ENCODE data around the gene RNF26. TPM values are rescaled to one million over a fixed set of nuclear protein-coding genes. Genes with fewer than 3 reads are reported as not detected.

RNF26 gene
- total RNA-seq, 1 donor from 2014 or later: 27.9 TPM

DNA sequence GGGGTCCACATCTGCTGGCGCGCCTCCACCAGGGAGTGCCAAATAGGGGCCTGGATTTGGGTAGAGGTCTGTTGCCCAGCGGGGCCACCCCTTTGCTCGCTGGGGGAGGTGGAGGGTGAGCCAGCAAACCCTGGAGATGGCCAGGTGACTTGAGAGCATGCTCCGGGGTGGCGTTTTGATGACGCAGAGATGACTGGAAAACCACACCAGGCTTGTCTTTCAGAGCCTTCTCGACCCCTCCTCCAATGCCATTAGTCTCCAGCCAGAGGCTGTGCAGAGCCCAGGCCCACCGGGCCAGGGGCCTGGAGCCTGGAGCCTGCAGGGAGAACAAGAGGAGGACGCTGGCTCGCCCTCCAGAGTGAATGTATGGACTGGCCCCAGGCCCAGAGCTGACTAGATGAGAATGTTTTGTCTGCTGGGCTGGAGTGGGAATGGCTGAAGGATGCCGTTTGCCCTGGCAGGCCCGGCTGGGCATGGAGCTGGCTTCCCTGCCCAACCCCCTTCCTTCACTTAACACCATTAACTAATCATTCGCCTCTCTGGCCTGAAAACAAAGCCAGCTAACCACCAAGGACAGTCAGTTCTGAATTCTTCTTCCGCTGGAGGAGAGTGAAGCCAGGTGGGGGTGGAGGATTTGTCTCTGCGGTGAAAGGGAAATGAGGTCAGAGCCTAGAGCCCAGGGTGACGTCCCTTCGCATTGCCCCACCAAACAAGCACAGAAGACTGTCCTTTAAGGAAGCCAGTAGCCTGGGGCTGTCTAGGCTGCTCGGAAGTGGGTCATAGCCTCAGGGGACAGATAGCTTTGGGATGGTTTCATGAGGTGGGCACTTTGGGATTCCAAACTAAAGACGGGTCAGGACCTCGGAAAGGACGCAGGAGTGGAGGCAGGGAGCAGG, 15.8 kb upstream of the RNF26 start:
- DNase-seq (ENCODE audit: low spot score): no peak
- H3K4me1 Mint-ChIP-seq (ENCODE audit: low read depth): peaks cover 25% of the 10 kb centered on the region
- no peaks in the 10 kb centered on the region for H3K9me3 Mint-ChIP-seq
- H3K4me3 Mint-ChIP-seq: peak overlapping the region; percentile 60
- intact Hi-C loops (cut with micrococcal nuclease): no loop called here
- no peaks in the 10 kb centered on the region for H3K36me3 Mint-ChIP-seq (ENCODE audit: low read depth)
- H3K27ac Mint-ChIP-seq: peak overlapping the region; percentile 79
- H3K27me3 Mint-ChIP-seq (ENCODE audit: insufficient read depth): peaks cover 31% of the 10 kb centered on the region

DNA sequence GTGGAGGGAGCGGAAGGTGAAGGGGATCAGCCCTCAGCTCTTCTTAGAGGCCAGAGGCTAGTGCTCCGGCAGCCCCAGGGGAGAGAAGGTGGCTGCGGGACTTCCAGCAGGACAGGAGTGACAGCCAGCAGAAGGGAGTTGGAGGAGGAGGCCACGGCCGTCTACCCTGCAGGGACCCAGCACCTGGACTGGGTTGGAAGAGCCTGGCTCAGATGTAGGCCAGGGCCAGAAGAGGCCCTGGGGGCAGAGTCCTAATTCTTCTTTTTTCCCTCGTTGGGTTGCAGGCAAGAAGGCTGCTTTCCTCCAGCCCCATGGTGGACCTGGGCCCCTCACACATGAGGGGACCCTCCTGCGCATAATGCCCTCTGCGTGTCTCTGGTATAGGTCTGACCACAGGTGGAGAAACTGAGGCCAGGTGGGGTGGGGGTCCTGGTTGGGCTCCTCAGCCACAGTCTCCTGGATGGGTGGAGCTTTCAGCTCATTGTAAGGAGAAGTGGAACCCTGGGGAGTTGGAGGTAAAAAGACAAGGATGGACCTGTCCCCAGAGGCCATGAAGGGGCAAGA, 15.1 kb upstream of the RNF26 start:
- H3K9me3 Mint-ChIP-seq: no peaks in the 10 kb centered on the region
- H3K4me3 Mint-ChIP-seq: peak overlapping the region; percentile 84
- DNase-seq (ENCODE audit: low spot score): no peak

DNA sequence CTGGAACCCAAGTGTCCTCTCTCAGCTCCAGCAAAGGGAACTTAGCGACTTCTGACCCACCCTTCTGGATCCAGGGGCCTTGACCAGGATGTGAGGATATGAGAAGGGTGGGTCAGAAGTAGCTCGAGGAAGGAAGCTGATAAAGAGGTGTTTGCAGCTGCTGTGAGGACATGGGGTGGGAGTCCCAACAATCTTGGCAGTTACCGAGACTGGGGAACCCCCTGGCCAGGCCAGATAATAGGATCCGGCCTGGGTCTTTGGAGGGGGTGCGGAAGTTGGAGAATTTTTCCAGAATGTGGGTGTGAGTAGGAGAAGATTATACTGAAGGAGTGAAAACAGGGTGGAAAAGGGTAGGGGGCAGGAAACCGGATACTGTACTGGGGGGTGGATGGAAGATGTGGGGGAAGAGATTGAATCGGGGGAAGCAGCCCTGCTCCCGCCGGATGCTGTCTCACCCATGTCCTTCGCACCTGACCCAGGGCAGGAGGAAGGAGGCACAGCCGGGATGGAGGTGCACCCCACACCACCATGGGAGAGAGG, 14.6 kb upstream of the RNF26 start:
- H3K27ac Mint-ChIP-seq: peak overlapping the region; percentile 79
- intact Hi-C loops (cut with micrococcal nuclease): loop anchor here (5.0 kb wide), 1 partner anchor 222 kb away; a partner anchor contains a TSS
- no peak for DNase-seq (ENCODE audit: low spot score)
- no peaks in the 10 kb centered on the region for H3K36me3 Mint-ChIP-seq (ENCODE audit: low read depth)
- peaks cover 28% of the 10 kb centered on the region for H3K27me3 Mint-ChIP-seq (ENCODE audit: insufficient read depth)
- no peaks in the 10 kb centered on the region for H3K9me3 Mint-ChIP-seq
- peaks cover 29% of the 10 kb centered on the region for H3K4me1 Mint-ChIP-seq (ENCODE audit: low read depth)
- H3K4me3 Mint-ChIP-seq: peak overlapping the region; percentile 84

More for the DNA sequence above, 15.1 kb upstream of the RNF26 start:
- peak overlapping the region; percentile 79 for H3K27ac Mint-ChIP-seq
- H3K27me3 Mint-ChIP-seq (ENCODE audit: insufficient read depth): peaks cover 28% of the 10 kb centered on the region
- peaks cover 29% of the 10 kb centered on the region for H3K4me1 Mint-ChIP-seq (ENCODE audit: low read depth)
- no peaks in the 10 kb centered on the region for H3K36me3 Mint-ChIP-seq (ENCODE audit: low read depth)
- intact Hi-C loops (cut with micrococcal nuclease): no loop called here

DNA sequence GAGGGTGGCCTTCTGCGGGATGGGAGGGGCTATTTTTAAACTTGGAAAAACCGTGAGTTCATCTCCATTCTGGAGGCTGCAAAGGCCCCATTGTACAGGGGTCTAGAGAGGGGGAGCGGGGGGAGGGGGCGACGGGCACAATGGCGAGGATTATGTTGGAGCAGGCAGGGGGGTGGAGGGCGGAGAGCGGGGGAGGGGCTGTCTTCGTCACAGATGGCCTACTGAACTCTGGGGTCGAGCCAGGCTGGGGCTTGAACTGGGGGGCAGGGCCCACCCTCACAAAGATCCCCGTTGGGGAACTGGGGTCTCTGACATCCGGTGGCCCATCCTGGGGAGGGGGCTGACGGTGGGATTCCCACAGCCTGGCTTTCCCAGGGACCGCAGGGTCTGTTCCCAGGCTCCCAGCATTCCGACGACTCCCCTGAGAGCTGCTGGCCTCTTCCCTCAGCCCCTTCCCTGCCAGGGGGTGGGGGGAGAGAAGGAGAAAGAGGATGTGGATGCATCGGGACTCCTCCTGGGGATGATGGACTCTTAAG, 14.0 kb upstream of the RNF26 start:
- Mint-ChIP-seq H3K4me3 (peak overlapping the region; percentile 84), H3K4me1 (ENCODE audit: low read depth) (peaks cover 29% of the 10 kb centered on the region), H3K27ac (no peak overlapping the region), H3K9me3 (no peaks in the 10 kb centered on the region), H3K27me3 (ENCODE audit: insufficient read depth) (peaks cover 27% of the 10 kb centered on the region), H3K36me3 (ENCODE audit: low read depth) (no peaks in the 10 kb centered on the region)
- no peak for DNase-seq (ENCODE audit: low spot score)
- intact Hi-C loops (cut with micrococcal nuclease): loop anchor here (5.0 kb wide), 1 partner anchor 223 kb away; a partner anchor contains a TSS

DNA sequence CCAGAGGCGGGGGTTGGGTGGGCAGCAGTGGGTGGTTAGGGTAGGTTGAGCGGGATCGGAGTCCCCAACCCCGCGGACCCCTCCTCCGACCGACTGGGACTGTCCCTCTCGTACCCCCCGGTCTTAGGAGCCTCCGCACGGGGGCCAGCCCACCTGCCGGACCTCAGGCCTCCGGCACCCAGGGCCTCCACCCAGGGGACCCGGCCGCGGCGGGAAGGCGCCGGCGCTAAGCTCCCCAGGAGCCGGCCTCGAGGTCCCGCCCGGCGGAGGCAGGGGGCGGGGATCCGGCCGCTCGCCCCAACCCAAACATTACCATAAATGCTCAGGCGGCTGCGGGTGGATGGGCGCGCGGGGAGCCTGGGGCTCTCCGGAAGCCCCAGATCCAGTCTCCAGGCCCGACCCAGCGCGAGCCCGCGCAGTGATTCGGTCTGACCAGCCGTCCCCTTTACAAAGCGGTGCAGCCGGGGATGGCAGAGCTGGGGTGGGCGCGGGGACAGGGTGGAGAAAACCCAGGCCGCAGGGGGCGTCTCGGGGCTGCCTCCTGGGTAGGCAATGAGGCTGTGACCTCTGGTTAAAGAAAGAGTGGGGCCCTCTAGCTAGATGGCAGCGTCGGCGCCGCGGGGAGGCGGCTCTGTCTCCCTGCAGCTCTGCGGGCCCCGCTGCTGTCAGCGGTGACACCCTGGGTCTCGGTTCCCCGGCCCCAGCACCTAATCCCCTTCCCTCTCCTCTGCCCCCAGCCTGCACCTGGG, 13.4 kb upstream of the RNF26 start:
- DNase-seq (ENCODE audit: low spot score): peak; percentile 63
- Mint-ChIP-seq H3K4me3 (peak overlapping the region; percentile 80), H3K27me3 (ENCODE audit: insufficient read depth) (peaks cover 21% of the 10 kb centered on the region), H3K9me3 (no peaks in the 10 kb centered on the region), H3K27ac (peak overlapping the region; percentile 81), H3K4me1 (ENCODE audit: low read depth) (peaks cover 29% of the 10 kb centered on the region), H3K36me3 (ENCODE audit: low read depth) (no peaks in the 10 kb centered on the region)
- intact Hi-C loops (cut with micrococcal nuclease): loop anchor here (1.0 to 5.0 kb wide), 7 partner anchors 13 to 224 kb away; partner anchors contain the start of genes NLRX1 and RNF26

DNA sequence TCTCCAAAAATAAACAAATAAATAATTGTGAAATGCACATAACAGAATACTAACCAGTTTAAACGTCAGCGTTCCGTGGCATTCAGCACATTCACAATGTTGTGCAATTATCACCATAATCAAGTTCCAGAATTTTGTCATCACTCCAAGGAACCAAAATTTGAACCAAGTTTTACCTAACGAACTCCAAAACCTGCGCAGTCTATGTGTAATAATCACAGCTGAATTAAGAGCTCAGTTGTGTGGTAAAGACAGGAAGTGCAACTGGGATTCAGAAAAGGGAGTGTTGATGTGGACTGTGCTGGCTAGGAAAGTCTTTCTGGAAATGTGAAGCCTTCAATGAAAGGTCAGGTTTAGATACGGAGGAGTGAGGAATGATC, 12.0 kb upstream of the RNF26 start:
- no peak for DNase-seq (ENCODE audit: low spot score)
- H3K4me3 Mint-ChIP-seq: no peak overlapping the region
- H3K9me3 Mint-ChIP-seq: no peaks in the 10 kb centered on the region
- H3K27me3 Mint-ChIP-seq (ENCODE audit: insufficient read depth): peaks cover 19% of the 10 kb centered on the region
- H3K27ac Mint-ChIP-seq: no peak overlapping the region
- H3K36me3 Mint-ChIP-seq (ENCODE audit: low read depth): no peaks in the 10 kb centered on the region
- peaks cover 29% of the 10 kb centered on the region for H3K4me1 Mint-ChIP-seq (ENCODE audit: low read depth)
- intact Hi-C loops (cut with micrococcal nuclease): loop anchor here (2.0 to 5.0 kb wide), 2 partner anchors 225 to 256 kb away; partner anchors contain the start of gene VPS11

DNA sequence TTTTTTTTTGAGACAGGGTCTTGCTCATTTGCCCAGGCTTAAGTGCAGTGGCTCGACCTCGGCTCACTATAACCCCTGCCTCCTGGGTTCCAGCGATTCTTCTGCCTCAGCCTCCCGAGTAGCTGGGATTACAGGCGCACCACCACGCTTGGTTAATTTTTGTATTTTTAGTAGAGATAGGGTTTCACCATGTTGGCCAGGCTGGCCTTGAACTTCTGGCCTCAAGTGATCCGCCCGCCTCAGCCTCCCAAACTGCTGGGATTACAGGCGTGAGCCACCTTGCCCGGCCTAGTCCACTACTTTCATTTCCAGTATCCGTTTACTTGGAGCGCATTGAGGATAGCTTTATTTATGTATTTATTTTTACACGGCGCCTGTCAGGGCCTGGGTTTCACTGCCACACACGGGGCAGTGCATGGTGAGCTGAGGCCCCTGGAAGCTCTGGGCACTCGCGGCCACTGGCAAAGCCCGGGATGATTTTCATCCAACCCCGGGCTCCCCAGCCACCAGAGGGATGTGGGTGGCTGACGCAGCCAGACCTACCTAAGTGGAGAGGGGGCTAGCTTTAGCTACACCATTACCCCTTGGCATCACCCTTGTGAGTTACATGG, 11.3 kb upstream of the RNF26 start:
- H3K4me1 Mint-ChIP-seq (ENCODE audit: low read depth): peaks cover 29% of the 10 kb centered on the region
- no peak overlapping the region for H3K4me3 Mint-ChIP-seq
- intact Hi-C loops (cut with micrococcal nuclease): loop anchor here (1.0 to 5.0 kb wide), 5 partner anchors 39 to 256 kb away; partner anchors contain the start of genes CBL and VPS11

DNA sequence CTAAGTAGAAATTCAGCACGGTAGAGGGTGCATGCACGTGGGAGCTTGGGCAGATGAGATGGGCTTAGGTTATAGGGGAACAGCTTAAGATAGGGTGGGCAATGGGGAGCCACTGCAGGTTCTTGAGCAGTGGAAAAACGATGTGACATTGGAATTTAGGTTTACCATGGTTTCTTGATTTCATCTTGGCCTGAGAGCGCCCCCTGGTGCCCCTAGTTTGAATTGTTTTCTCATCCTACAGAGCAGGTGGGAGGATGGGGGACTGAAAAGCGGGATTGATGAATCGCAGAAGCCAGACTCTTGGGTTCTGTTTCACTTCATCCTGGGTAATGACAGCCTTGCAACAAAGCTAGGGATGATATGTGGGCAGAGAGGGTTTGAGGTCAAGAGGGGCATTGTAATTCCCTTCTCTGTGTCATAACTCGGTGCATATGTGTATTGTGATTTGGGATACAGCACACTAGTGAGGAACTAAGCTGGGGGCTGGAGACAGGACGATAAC, 10.7 kb upstream of the RNF26 start:
- Mint-ChIP-seq H3K9me3 (no peaks in the 10 kb centered on the region), H3K27me3 (ENCODE audit: insufficient read depth) (peaks cover 13% of the 10 kb centered on the region), H3K36me3 (ENCODE audit: low read depth) (no peaks in the 10 kb centered on the region), H3K4me3 (no peak overlapping the region), H3K4me1 (ENCODE audit: low read depth) (peaks cover 27% of the 10 kb centered on the region), H3K27ac (no peak overlapping the region)
- peak; percentile 64 for DNase-seq (ENCODE audit: low spot score)
- intact Hi-C loops (cut with micrococcal nuclease): loop anchor here (1.0 to 5.0 kb wide), 5 partner anchors 39 to 257 kb away; partner anchors contain the start of genes CBL and VPS11

More for the DNA sequence above, 11.3 kb upstream of the RNF26 start:
- H3K36me3 Mint-ChIP-seq (ENCODE audit: low read depth): no peaks in the 10 kb centered on the region
- no peaks in the 10 kb centered on the region for H3K9me3 Mint-ChIP-seq
- peaks cover 13% of the 10 kb centered on the region for H3K27me3 Mint-ChIP-seq (ENCODE audit: insufficient read depth)
- no peak overlapping the region for H3K27ac Mint-ChIP-seq
- no peak for DNase-seq (ENCODE audit: low spot score)

DNA sequence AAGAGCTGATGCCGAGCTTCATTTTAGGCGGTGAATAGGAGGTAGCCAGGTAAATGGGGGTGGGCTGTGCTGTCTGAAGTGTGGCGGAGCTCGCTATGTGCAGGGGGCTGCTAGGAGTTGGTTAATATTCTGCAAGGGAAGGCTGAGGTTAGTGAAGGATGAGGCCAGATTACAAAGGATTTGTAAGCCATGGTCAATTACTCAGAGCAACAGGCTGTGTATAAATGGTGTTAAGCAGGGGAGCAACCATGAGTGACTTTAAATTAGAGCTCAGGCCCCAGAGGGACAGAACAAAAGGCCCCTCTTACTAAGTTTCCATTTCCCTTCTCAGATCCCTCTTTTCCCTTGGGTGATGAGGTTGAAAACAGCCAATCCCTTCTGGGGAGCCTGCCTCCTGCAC, 10.1 kb upstream of the RNF26 start:
- no peak overlapping the region for H3K4me3 Mint-ChIP-seq
- intact Hi-C loops (cut with micrococcal nuclease): loop anchor here (5.0 kb wide), 1 partner anchor 227 kb away; a partner anchor contains a TSS
- H3K27me3 Mint-ChIP-seq (ENCODE audit: insufficient read depth): peaks cover 12% of the 10 kb centered on the region
- H3K4me1 Mint-ChIP-seq (ENCODE audit: low read depth): peaks cover 23% of the 10 kb centered on the region
- H3K27ac Mint-ChIP-seq: no peak overlapping the region
- DNase-seq (ENCODE audit: low spot score): no peak
- no peaks in the 10 kb centered on the region for H3K9me3 Mint-ChIP-seq
- H3K36me3 Mint-ChIP-seq (ENCODE audit: low read depth): no peaks in the 10 kb centered on the region

DNA sequence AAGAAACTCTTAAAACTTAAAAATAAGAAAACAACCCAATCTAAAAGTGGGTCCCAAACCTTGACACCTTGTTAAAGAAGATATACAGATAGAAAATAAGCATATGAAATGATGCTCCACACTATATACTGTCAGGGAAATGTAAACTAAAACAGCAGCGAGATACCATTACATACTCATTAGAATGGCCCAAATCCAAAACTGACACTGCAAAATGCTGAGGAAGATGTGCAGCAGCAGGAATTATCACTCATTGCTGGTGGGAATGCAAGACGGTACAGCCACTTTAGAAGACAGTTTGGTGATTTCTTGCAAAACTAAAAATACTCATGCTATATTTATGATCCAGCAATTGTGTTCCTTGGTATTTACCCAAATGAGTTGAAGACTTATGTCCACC, 5.0 kb upstream of the RNF26 start:
- Mint-ChIP-seq H3K36me3 (ENCODE audit: low read depth) (no peaks in the 10 kb centered on the region), H3K4me1 (ENCODE audit: low read depth) (peaks cover 14% of the 10 kb centered on the region), H3K27me3 (ENCODE audit: insufficient read depth) (peaks cover 24% of the 10 kb centered on the region), H3K4me3 (no peak overlapping the region), H3K27ac (no peak overlapping the region), H3K9me3 (no peaks in the 10 kb centered on the region)
- intact Hi-C loops (cut with micrococcal nuclease): no loop called here
- no peak for DNase-seq (ENCODE audit: low spot score)

DNA sequence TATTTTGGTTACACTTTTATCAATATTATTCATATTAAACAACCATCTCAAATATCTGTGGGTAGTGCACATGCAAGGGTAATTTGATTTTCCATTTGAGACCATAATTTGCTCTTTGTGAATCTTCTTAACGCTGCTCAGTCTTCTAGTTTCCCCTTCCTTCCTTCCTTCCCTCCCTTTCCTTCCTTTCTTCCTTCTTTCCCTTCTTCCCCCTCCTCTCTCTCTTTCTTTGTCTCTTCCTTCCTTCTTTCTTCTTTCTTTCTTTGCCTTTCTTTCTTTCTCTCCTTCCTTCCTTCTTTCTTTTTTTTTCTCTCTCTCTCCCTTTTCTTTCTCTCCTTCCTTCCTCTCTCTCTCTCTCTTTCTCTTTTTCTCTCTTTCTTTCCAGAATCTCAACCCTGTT, 4.1 kb upstream of the RNF26 start:
- H3K4me1 Mint-ChIP-seq (ENCODE audit: low read depth): peaks cover 18% of the 10 kb centered on the region
- DNase-seq (ENCODE audit: low spot score): no peak
- no peak overlapping the region for H3K27ac Mint-ChIP-seq
- intact Hi-C loops (cut with micrococcal nuclease): no loop called here
- H3K27me3 Mint-ChIP-seq (ENCODE audit: insufficient read depth): peaks cover 24% of the 10 kb centered on the region
- H3K36me3 Mint-ChIP-seq (ENCODE audit: low read depth): no peaks in the 10 kb centered on the region
- no peak overlapping the region for H3K4me3 Mint-ChIP-seq
- H3K9me3 Mint-ChIP-seq: no peaks in the 10 kb centered on the region

Measured in activated T-helper 1 cell treated with anti-CD3 and anti-CD28 coated beads, Interleukin-12 subunit alpha, Interleukin-12 subunit beta, Interleukin-2, Interleukin-4 antibody, amounts not matched to agents 30 ng/mL and 10 ng/mL and 1 ng/mL, durations not matched to agents 14 hours and 24 hours and 36 hours (primary cell).